ENCODE results near the gene KIAA1328. TPM values are rescaled to one million over a fixed set of nuclear protein-coding genes. Genes with fewer than 3 reads are reported as not detected.
A peak's percentile ranks its signal among the peaks of the same experiment; 100 is the strongest.

Gene KIAA1328
- total RNA-seq, 1 experiment from 2014 or later = 6.2 TPM

DNA sequence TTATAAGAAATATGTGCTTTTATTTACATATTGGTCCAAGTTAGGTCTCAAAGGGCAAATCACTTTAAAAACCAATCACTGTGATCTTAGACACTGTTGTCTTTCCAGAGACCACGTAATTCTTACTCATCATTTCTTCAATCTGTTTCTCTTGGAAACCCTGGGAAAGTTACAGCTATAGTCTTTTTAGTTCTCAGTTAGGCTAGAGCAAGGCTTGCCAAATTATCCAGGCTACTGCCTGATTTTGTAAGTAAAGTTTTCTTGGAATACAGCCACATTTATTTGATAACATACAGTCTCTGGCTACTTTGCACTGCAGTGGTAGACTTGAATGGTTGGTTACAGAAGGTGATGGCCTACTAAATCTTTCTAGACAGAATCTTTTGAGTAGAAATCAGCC is 106.0 kb downstream of the KIAA1328 start:
- no peaks in the 10 kb centered on the region for H3K9me3 ChIP-seq (ENCODE audit: control insufficient read depth, insufficient read depth, low read depth, low read length)
- ATAC-seq = no peak
- H3K27ac ChIP-seq (ENCODE audit: low read length) = no peak overlapping the region
- intact Hi-C loops (cut with micrococcal nuclease; ENCODE audit: unreplicated experiment) = no loop called here
- H3K36me3 ChIP-seq (ENCODE audit: control insufficient read depth, insufficient read depth, low read length) = no peaks in the 10 kb centered on the region
- no peak for DNase-seq (ENCODE audit: low read depth, low spot score)
- no peaks in the 10 kb centered on the region for H3K27me3 ChIP-seq (ENCODE audit: control insufficient read depth, insufficient read depth, low read length)
- CTCF ChIA-PET = no interaction called here
- no TSS peak for BruUV-seq (replicated peaks)
- no peaks in the 10 kb centered on the region for H3K4me1 ChIP-seq (ENCODE audit: control insufficient read depth, insufficient read depth, low read length)
- in situ Hi-C loops (cut with HindIII; ENCODE audit: low pct_unique_long_range_greater_than_20kb, low sequenced_read_pairs) = no loop called here
- H3K4me3 ChIP-seq (ENCODE audit: low read depth in 2 of 2, low read length in 2 of 2) = no peak overlapping the region
- POLR2A ChIA-PET = no interaction called here
- TF ChIP-seq SIN3A (IDR thresholded peaks at IDR 0.05; ENCODE audit: borderline replicate concordance, insufficient read depth, low read depth, low read length) = no peak
- TF ChIP-seq, protein P1, sequence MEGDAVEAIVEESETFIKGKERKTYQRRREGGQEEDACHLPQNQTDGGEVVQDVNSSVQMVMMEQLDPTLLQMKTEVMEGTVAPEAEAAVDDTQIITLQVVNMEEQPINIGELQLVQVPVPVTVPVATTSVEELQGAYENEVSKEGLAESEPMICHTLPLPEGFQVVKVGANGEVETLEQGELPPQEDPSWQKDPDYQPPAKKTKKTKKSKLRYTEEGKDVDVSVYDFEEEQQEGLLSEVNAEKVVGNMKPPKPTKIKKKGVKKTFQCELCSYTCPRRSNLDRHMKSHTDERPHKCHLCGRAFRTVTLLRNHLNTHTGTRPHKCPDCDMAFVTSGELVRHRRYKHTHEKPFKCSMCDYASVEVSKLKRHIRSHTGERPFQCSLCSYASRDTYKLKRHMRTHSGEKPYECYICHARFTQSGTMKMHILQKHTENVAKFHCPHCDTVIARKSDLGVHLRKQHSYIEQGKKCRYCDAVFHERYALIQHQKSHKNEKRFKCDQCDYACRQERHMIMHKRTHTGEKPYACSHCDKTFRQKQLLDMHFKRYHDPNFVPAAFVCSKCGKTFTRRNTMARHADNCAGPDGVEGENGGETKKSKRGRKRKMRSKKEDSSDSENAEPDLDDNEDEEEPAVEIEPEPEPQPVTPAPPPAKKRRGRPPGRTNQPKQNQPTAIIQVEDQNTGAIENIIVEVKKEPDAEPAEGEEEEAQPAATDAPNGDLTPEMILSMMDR (IDR thresholded peaks at IDR 0.05) = no peak
- TF ChIP-seq, protein P2, sequence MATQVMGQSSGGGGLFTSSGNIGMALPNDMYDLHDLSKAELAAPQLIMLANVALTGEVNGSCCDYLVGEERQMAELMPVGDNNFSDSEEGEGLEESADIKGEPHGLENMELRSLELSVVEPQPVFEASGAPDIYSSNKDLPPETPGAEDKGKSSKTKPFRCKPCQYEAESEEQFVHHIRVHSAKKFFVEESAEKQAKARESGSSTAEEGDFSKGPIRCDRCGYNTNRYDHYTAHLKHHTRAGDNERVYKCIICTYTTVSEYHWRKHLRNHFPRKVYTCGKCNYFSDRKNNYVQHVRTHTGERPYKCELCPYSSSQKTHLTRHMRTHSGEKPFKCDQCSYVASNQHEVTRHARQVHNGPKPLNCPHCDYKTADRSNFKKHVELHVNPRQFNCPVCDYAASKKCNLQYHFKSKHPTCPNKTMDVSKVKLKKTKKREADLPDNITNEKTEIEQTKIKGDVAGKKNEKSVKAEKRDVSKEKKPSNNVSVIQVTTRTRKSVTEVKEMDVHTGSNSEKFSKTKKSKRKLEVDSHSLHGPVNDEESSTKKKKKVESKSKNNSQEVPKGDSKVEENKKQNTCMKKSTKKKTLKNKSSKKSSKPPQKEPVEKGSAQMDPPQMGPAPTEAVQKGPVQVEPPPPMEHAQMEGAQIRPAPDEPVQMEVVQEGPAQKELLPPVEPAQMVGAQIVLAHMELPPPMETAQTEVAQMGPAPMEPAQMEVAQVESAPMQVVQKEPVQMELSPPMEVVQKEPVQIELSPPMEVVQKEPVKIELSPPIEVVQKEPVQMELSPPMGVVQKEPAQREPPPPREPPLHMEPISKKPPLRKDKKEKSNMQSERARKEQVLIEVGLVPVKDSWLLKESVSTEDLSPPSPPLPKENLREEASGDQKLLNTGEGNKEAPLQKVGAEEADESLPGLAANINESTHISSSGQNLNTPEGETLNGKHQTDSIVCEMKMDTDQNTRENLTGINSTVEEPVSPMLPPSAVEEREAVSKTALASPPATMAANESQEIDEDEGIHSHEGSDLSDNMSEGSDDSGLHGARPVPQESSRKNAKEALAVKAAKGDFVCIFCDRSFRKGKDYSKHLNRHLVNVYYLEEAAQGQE (IDR thresholded peaks at IDR 0.05; ENCODE audit: insufficient read depth in 1 of 2, low read depth in 2 of 2, low read length in 1 of 2) = no peak
- no peak for TF ChIP-seq POLR2AphosphoS5 (IDR thresholded peaks at IDR 0.05; ENCODE audit: low read depth, low read length)
- TF ChIP-seq TCF7L2 (IDR thresholded peaks at IDR 0.05; ENCODE audit: low read depth, low read length) = no peak

DNA sequence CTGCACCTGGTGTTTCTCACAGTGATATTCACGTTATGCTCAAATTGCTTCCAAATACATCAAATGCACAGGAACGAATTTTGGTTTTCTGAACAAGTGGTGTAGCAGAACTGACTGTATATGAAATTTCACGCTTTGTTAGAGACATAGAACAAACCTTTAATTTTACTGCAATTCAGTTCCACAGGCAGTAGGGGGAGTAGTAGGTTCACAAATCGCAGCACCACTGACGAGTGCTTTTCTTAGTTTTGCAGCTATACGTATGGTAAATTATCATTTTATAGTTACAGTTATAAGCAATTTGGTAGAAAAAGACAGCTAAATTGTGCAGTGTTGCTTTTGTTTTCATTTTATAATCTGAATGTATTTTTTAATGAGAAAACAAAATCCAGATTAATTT is 113.3 kb downstream of the KIAA1328 start:
- H3K4me3 ChIP-seq (ENCODE audit: low read depth in 2 of 2, low read length in 2 of 2) = no peak overlapping the region
- no peak overlapping the region for H3K27ac ChIP-seq (ENCODE audit: low read length)
- ChIA-PET POLR2A (no interaction called here), CTCF (interaction anchor here (0.6 to 1.2 kb wide), 2 partner anchors 102 to 298 kb away, joined by 3 to 6 read pairs; no protein-coding TSS in a partner anchor)
- intact Hi-C loops (cut with micrococcal nuclease; ENCODE audit: unreplicated experiment) = loop anchor here (10.0 kb wide), 1 partner anchor 393 kb away; no protein-coding TSS in a partner anchor
- TF ChIP-seq, protein P1 (IDR thresholded peaks at IDR 0.05) = peak; percentile 71; the same call in 1 of the 2 replicates
- no peak for TF ChIP-seq TCF7L2 (IDR thresholded peaks at IDR 0.05; ENCODE audit: low read depth, low read length)
- no TSS peak for BruUV-seq (replicated peaks)
- peak; percentile 10 for DNase-seq (ENCODE audit: low read depth, low spot score)
- no peak for ATAC-seq
- no peaks in the 10 kb centered on the region for H3K36me3 ChIP-seq (ENCODE audit: control insufficient read depth, insufficient read depth, low read length)
- no peaks in the 10 kb centered on the region for H3K27me3 ChIP-seq (ENCODE audit: control insufficient read depth, insufficient read depth, low read length)
- H3K9me3 ChIP-seq (ENCODE audit: control insufficient read depth, insufficient read depth, low read depth, low read length) = no peaks in the 10 kb centered on the region
- in situ Hi-C loops (cut with HindIII; ENCODE audit: low pct_unique_long_range_greater_than_20kb, low sequenced_read_pairs) = no loop called here
- H3K4me1 ChIP-seq (ENCODE audit: control insufficient read depth, insufficient read depth, low read length) = no peaks in the 10 kb centered on the region
